H1 (cell line): Measurements from ENCODE around the gene CHST3. TPM values are rescaled to one million over a fixed set of nuclear protein-coding genes. Genes with fewer than 3 reads are reported as not detected.

Experiments
- CTCF ChIA-PET: fragments of 300-600 bp; sonication (Branson Sonifier 250); formaldehyde crosslinking; loops from one replicate; lab custom pipeline; 2021; ENCODE audit not compliant: partially characterized antibody; lab: Charles Lee
- POLR2A ChIA-PET: fragments of 300-600 bp; sonication (Branson Sonifier 250); formaldehyde crosslinking; loops from one replicate; lab custom pipeline; 2021; ENCODE audit warnings: inconsistent platforms; ENCODE audit not compliant: partially characterized antibody; lab: Charles Lee
- DNase-seq, 2 experiments: peaks; one replicate each; pipeline versions ENCODE4 v3.0.0 to v3.0.0-alpha.2; 2010 to 2022; ENCODE audit warnings: low spot score in 2 of 2, low read depth in 1 of 2, mixed read lengths in 1 of 2
- FAIRE-seq: peaks from 2 replicates; lab custom pipeline; 2011; peaks lifted over from hg19 to GRCh38; lab: Jason Lieb, UNC
- H2AFZ ChIP-seq: 2 replicates; pipeline ENCODE4 v1.8.1; 2012; ENCODE audit warnings: low read length, inconsistent platforms
- H2AK5ac ChIP-seq: 2 replicates; pipeline ENCODE4 v1.6.1; 2013; ENCODE audit warnings: low read depth, low read length
- H2BK120ac ChIP-seq: replicated peaks from 2 replicates; pipeline ENCODE3; 2013; ENCODE audit warnings: low read depth, low read length, inconsistent platforms
- H2BK12ac ChIP-seq: 2 replicates; pipeline ENCODE4 v1.6.1; 2013; ENCODE audit warnings: low read depth, low read length
- H2BK15ac ChIP-seq: 2 replicates; pipeline ENCODE4 v1.6.1; 2013; ENCODE audit warnings: low read length
- H2BK20ac ChIP-seq: 2 replicates; pipeline ENCODE4 v1.6.1; 2013; ENCODE audit warnings: low read length
- H2BK5ac ChIP-seq: 2 replicates; pipeline ENCODE4 v1.6.1; 2013; ENCODE audit warnings: low read depth, low read length
- H3K14ac ChIP-seq: 2 replicates; pipeline ENCODE4 v1.6.1; 2013; ENCODE audit warnings: inconsistent platforms; ENCODE audit not compliant: insufficient read length
- H3K18ac ChIP-seq: 2 replicates; pipeline ENCODE4 v1.6.1; 2013; ENCODE audit warnings: low read length; ENCODE audit errors: extremely low read depth
- H3K23ac ChIP-seq: 2 replicates; pipeline ENCODE4 v1.6.1; 2013; ENCODE audit warnings: inconsistent platforms; ENCODE audit not compliant: insufficient read length
- H3K23me2 ChIP-seq: 2 replicates; pipeline ENCODE4 v1.6.1; 2013; ENCODE audit warnings: low read depth, low read length
- H3K27ac ChIP-seq: 2 replicates; pipeline ENCODE4 v1.6.1; 2011; ENCODE audit warnings: low read depth, low read length, inconsistent platforms
- H3K27me3 ChIP-seq, 4 experiments: replicated peaks in 1 of 4; 1 replicate in 1 of 4; 2 replicates in 3 of 4; pipeline versions ENCODE4 v1.6.1 to v1.8.1; 2011 to 2013; ENCODE audit warnings: low read length in 3 of 4, mild to moderate bottlenecking in 3 of 4, inconsistent platforms in 2 of 4, mixed read lengths in 2 of 4, moderate library complexity in 1 of 4; ENCODE audit not compliant: control insufficient read depth in 3 of 4, insufficient read depth in 3 of 4; ENCODE audit errors: extremely low read depth in 1 of 4
- H3K36me3 ChIP-seq, 4 experiments: 2 replicates each; pipeline versions ENCODE4 v1.6.1 to v1.8.1; 2011 to 2013; ENCODE audit warnings: mild to moderate bottlenecking in 4 of 4, low read length in 3 of 4, moderate library complexity in 2 of 4, control low read depth in 1 of 4, inconsistent platforms in 1 of 4; ENCODE audit not compliant: insufficient read depth in 4 of 4, control insufficient read depth in 2 of 4
- H3K4ac ChIP-seq: replicated peaks from 2 replicates; pipeline ENCODE3; 2013; ENCODE audit warnings: low read length, low read depth, mixed read lengths, inconsistent platforms; ENCODE audit not compliant: insufficient read length
- H3K4me1 ChIP-seq, 4 experiments: replicated peaks in 1 of 4; 1 replicate in 1 of 4; 2 replicates in 3 of 4; pipeline versions ENCODE4 v1.6.1 to v1.8.1; 2011 to 2013; ENCODE audit warnings: low read length in 3 of 4, inconsistent platforms in 2 of 4, mixed read lengths in 1 of 4; ENCODE audit not compliant: insufficient read depth in 4 of 4, control insufficient read depth in 3 of 4
- H3K4me2 ChIP-seq, 2 experiments: 2 replicates each; pipeline versions ENCODE4 v1.6.1 to v1.8.1; 2011 to 2013; ENCODE audit warnings: low read depth in 2 of 2, low read length in 2 of 2, control low read depth in 1 of 2, inconsistent platforms in 1 of 2, mild to moderate bottlenecking in 1 of 2; ENCODE audit not compliant: insufficient read depth in 1 of 2
- H3K4me3 ChIP-seq, 4 experiments: fragments of 200-600, 300-600 bp in 1 of 4; sonication (generic), shearing (Covaris generic), sonication (Bioruptor Twin) in 1 of 4; 2 replicates each; pipeline versions ENCODE4 v1.5.1 to v1.8.1; 2011 to 2016; ENCODE audit warnings: low read length in 4 of 4, low read depth in 3 of 4, control low read depth in 2 of 4, inconsistent platforms in 2 of 4, mild to moderate bottlenecking in 2 of 4, mixed read lengths in 1 of 4, moderate library complexity in 1 of 4; ENCODE audit not compliant: insufficient read depth in 2 of 4; ENCODE audit errors: extremely low read depth in 1 of 4
- H3K56ac ChIP-seq: replicated peaks from 2 replicates; pipeline ENCODE3; 2013; ENCODE audit warnings: low read depth, mild to moderate bottlenecking, mixed read lengths, low read length, inconsistent platforms; ENCODE audit not compliant: insufficient read length
- H3K79me1 ChIP-seq: 2 replicates; pipeline ENCODE4 v1.6.1; 2013; ENCODE audit warnings: low read depth, low read length, control low read depth
- H3K79me2 ChIP-seq, 2 experiments: 2 replicates each; pipeline versions ENCODE4 v1.6.1 to v1.8.1; 2012 to 2013; ENCODE audit warnings: low read length in 2 of 2, mild to moderate bottlenecking in 2 of 2, inconsistent platforms in 1 of 2; ENCODE audit not compliant: insufficient read depth in 2 of 2, control insufficient read depth in 1 of 2
- H3K9ac ChIP-seq, 4 experiments: replicated peaks in 1 of 4; 1 replicate in 1 of 4; 2 replicates in 3 of 4; pipeline versions ENCODE4 v1.6.1 to v1.8.1; 2011 to 2013; ENCODE audit warnings: low read depth in 3 of 4, low read length in 3 of 4, control low read depth in 2 of 4, mild to moderate bottlenecking in 2 of 4, moderate library complexity in 2 of 4, inconsistent platforms in 1 of 4; ENCODE audit errors: extremely low read depth in 1 of 4
- H3K9me3 ChIP-seq, 2 experiments: 2 replicates each; pipeline versions ENCODE4 v1.6.1 to v1.8.1; 2012 to 2013; ENCODE audit warnings: mild to moderate bottlenecking in 2 of 2, moderate library complexity in 2 of 2, control low read depth in 1 of 2, inconsistent platforms in 1 of 2, low read depth in 1 of 2, low read length in 1 of 2, mixed read lengths in 1 of 2; ENCODE audit not compliant: insufficient read depth in 2 of 2
- H4K20me1 ChIP-seq, 2 experiments: replicated peaks in 1 of 2; 2 replicates each; pipeline versions ENCODE3 to v1.8.1; 2011 to 2013; ENCODE audit warnings: inconsistent platforms in 2 of 2, low read length in 2 of 2, mild to moderate bottlenecking in 1 of 2; ENCODE audit not compliant: insufficient read depth in 2 of 2, control insufficient read depth in 1 of 2
- H4K5ac ChIP-seq: 2 replicates; pipeline ENCODE4 v1.6.1; 2013; ENCODE audit warnings: low read length, low read depth, mixed read lengths, inconsistent platforms; ENCODE audit not compliant: insufficient read length
- H4K8ac ChIP-seq: 2 replicates; pipeline ENCODE4 v1.8.0; 2013; ENCODE audit warnings: mild to moderate bottlenecking, moderate library complexity, low read length, inconsistent platforms; ENCODE audit not compliant: insufficient read depth; ENCODE audit errors: extremely low read depth
- H4K91ac ChIP-seq: replicated peaks from 2 replicates; pipeline ENCODE3; 2013; ENCODE audit warnings: low read length, mixed read lengths, inconsistent platforms; ENCODE audit not compliant: insufficient read length
- ASH2L ChIP-seq: fragments of 200-600, 300-600 bp; sonication (generic); IDR thresholded peaks from one replicate; pipeline ENCODE4 v1.7.1; 2017; ENCODE audit warnings: low read length
- BRCA1 ChIP-seq: IDR thresholded peaks from 2 replicates; pipeline ENCODE4 v1.6.1; 2012; ENCODE audit warnings: low read depth, low read length, improper control_type of control experiment
- CHD2 ChIP-seq: IDR thresholded peaks from 2 replicates; pipeline ENCODE4 v1.6.1; 2012; ENCODE audit warnings: low read length, improper control_type of control experiment
- EP300 ChIP-seq, 2 experiments: IDR thresholded peaks; 1 replicate in 1 of 2; 2 replicates in 1 of 2; pipeline ENCODE4 v1.6.1; 2011 to 2012; ENCODE audit warnings: low read depth in 2 of 2, low read length in 2 of 2, mild to moderate bottlenecking in 2 of 2, borderline replicate concordance in 1 of 2, inconsistent platforms in 1 of 2, moderate library complexity in 1 of 2
- JUN ChIP-seq: IDR thresholded peaks from 2 replicates; pipeline ENCODE4 v1.6.1; 2011; ENCODE audit warnings: low read depth, mild to moderate bottlenecking, improper control_type of control experiment, low read length
- POLR2A ChIP-seq, 2 experiments: IDR thresholded peaks; 1 replicate in 1 of 2; 2 replicates in 1 of 2; pipeline ENCODE4 v1.6.1; 2011; ENCODE audit warnings: low read depth in 2 of 2, low read length in 2 of 2, mild to moderate bottlenecking in 2 of 2; ENCODE audit errors: control extremely low read depth in 1 of 2
- POU5F1 ChIP-seq: IDR thresholded peaks from 2 replicates; pipeline ENCODE4 v1.6.1; 2011; ENCODE audit warnings: low read depth, mild to moderate bottlenecking, low read length, moderate library complexity
- RFX5 ChIP-seq: IDR thresholded peaks from 2 replicates; pipeline ENCODE4 v1.6.1; 2011; ENCODE audit warnings: low read depth, low read length, improper control_type of control experiment, borderline replicate concordance
- SP2 ChIP-seq: IDR thresholded peaks from 2 replicates; pipeline ENCODE4 v1.6.1; 2012; ENCODE audit warnings: mild to moderate bottlenecking, low read length, inconsistent platforms
- TBP ChIP-seq: IDR thresholded peaks from 2 replicates; pipeline ENCODE4 v1.6.1; 2011; ENCODE audit warnings: low read depth, low read length, improper control_type of control experiment
- WGBS, 2 experiments: shearing (Covaris generic) in 1 of 2; methylation state at CpG; one replicate each; pipeline versions ENCODE4 v1.1.6 to v1.1.7; 2013 to 2015; ENCODE audit warnings: low lambda C conversion rate in 2 of 2, mixed read lengths in 2 of 2, inconsistent platforms in 1 of 2, low coverage in 1 of 2, missing lambda C conversion rate in 1 of 2; ENCODE audit not compliant: insufficient replicate concordance in 2 of 2, insufficient coverage in 1 of 2, insufficient read length in 1 of 2; ENCODE audit errors: extremely low coverage in 1 of 2, missing lambda C conversion rate in 1 of 2; 5-methylcytosine and 5-hydroxymethylcytosine counted together
- polyA plus RNA-seq, 7 experiments: library from polyadenylated mRNA; depleted of rRNA in 3 of 7; stranded (reverse) in 5 of 7; unstranded in 2 of 7; fragments of >200 nt in 5 of 7; fragments of 200-250 nt in 2 of 7; gene quantifications; 1 replicate in 5 of 7; 2 replicates in 1 of 7; 4 replicates in 1 of 7; pipeline versions ENCODE4 v1.2.1 to v1.2.3, GENCODE V29; 2011 to 2013; ENCODE audit warnings: missing spikeins in 2 of 7, mixed read lengths in 2 of 7
- total RNA-seq: library from RNA; stranded (reverse); fragmentation: NEBNext Ultra II Directional; extraction: Animal tissue kit (Norgen Biotek cat#: 25700); gene quantifications from 2 replicates; pipeline ENCODE4 v1.2.1, GENCODE V29; 2021
- TF ChIP-seq, protein P1 (sequence below), 3 experiments: IDR thresholded peaks; 1 replicate in 2 of 3; 2 replicates in 1 of 3; pipeline versions ENCODE4 v1.5.1 to v1.6.1; 2011; ENCODE audit warnings: low read length in 3 of 3, mild to moderate bottlenecking in 3 of 3, inconsistent platforms in 2 of 3, low read depth in 1 of 3, moderate library complexity in 1 of 3; ENCODE audit not compliant: insufficient read depth in 1 of 3; ENCODE audit errors: control extremely low read depth in 1 of 3

Gene CHST3
- total and polyA plus RNA-seq, 2 of the 8 experiments (the other 6 are each of a cell fraction or from before 2014, with no cell fraction given): 2.0 to 5.8 TPM

DNA sequence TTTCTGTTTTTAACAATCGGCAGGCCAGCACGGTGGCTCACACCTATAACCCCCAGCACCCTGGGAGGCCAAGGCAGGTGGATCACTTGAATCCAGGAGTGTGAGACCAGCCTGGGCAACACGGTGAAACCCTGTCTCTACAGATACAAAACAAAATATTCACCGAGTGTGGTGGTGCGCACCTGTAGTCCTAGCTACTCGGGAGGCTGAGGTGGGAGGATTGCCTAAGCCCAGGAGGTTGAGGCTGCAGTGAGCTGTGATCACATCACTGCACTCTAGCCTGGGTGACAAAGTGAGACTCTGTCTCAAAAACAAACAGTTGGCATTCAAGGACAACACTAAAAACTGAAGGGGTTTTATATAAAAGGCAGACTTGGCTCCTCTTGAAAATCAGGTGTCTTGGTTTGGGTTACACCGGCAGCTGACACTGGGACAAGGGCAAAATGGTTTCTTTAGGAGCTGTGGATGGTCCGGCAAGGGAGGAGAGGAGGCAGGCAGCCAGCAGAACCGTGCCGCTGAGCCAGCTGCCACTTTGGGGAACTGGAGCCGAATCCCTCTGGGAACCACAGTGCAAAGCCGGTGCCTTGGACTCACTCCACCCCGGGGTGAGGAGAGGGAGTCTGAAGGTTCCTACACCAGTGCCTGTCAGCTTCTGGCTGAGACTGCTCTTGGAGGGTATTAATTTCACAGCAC lies 52.6 kb downstream of the CHST3 start:
- Histone ChIP-seq H3K4ac (no peak overlapping the region), H3K56ac (no peak overlapping the region), H3K9me3 (no peaks in the 10 kb centered on the region), H3K23ac (no peak overlapping the region), H2AFZ (no peak overlapping the region), H3K9ac (no peak overlapping the region), H2BK5ac (no peak overlapping the region; the same call in 1 of the 2 replicates), H4K8ac (no peak overlapping the region), H3K23me2 (no peaks in the 10 kb centered on the region), H3K4me3 (no peak overlapping the region), H3K36me3 (no peaks in the 10 kb centered on the region), H2BK20ac (no peak overlapping the region), H4K91ac (no peak overlapping the region), H3K14ac (no peak overlapping the region), H3K27ac (no peak overlapping the region), H2BK120ac (no peak overlapping the region), H3K79me2 (no peaks in the 10 kb centered on the region), H3K4me1 (peaks cover 0 to 4% (median under 1%) of the 10 kb centered on the region in 4 experiments; a peak in 2 of 7 replicates), H3K4me2 (no peak overlapping the region), H2AK5ac (no peak overlapping the region; the same call in 1 of the 2 replicates), H3K79me1 (no peaks in the 10 kb centered on the region), H2BK15ac (no peak overlapping the region), H3K27me3 (no peaks in the 10 kb centered on the region), H4K20me1 (no peaks in the 10 kb centered on the region), H4K5ac (no peak overlapping the region), H2BK12ac (no peak overlapping the region), H3K18ac (no peak overlapping the region)
- FAIRE-seq: no peak
- no peak for DNase-seq
- ChIA-PET CTCF (interaction anchor here (0.9 to 3.1 kb wide), 2 partner anchors 31 to 118 kb away, joined by 3 to 17 read pairs; no protein-coding TSS in a partner anchor), POLR2A (interaction anchor here (0.6 to 1.7 kb wide), 2 partner anchors 7 to 26 kb away, joined by 3 read pairs; no protein-coding TSS in a partner anchor)
- 92% methylated on average over 13 of the region's 13 CpGs; no CpG with 5 or more reads in 1 of the 2 experiments for WGBS, 2 experiments
- TF ChIP-seq CHD2 (no peak), POLR2A (IDR thresholded peaks at IDR 0.05; ENCODE audit: control extremely low read depth in 1 of 2, low read depth in 2 of 2, low read length in 2 of 2) (no peak), TBP (no peak), BRCA1 (no peak), RFX5 (no peak), EP300 (IDR thresholded peaks at IDR 0.05; ENCODE audit: borderline replicate concordance in 1 of 2, low read depth in 2 of 2, low read length in 2 of 2) (no peak), JUN (no peak), POU5F1 (no peak), SP2 (no peak), ASH2L (no peak)
- TF ChIP-seq, protein P1, sequence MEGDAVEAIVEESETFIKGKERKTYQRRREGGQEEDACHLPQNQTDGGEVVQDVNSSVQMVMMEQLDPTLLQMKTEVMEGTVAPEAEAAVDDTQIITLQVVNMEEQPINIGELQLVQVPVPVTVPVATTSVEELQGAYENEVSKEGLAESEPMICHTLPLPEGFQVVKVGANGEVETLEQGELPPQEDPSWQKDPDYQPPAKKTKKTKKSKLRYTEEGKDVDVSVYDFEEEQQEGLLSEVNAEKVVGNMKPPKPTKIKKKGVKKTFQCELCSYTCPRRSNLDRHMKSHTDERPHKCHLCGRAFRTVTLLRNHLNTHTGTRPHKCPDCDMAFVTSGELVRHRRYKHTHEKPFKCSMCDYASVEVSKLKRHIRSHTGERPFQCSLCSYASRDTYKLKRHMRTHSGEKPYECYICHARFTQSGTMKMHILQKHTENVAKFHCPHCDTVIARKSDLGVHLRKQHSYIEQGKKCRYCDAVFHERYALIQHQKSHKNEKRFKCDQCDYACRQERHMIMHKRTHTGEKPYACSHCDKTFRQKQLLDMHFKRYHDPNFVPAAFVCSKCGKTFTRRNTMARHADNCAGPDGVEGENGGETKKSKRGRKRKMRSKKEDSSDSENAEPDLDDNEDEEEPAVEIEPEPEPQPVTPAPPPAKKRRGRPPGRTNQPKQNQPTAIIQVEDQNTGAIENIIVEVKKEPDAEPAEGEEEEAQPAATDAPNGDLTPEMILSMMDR (IDR thresholded peaks at IDR 0.05; ENCODE audit: control extremely low read depth in 1 of 3, insufficient read depth in 1 of 3, low read depth in 1 of 3, low read length in 3 of 3): no peak
